HUES48 (cell line): ENCODE measurements around the gene JAM2.

Source experiments
- H3K27ac ChIP-seq: one replicate; pipeline ENCODE4 v1.7.0; 2013; ENCODE audit warnings: low read depth, low read length, inconsistent platforms
- H3K27me3 ChIP-seq: 2 replicates; pipeline ENCODE4 v1.6.1; 2013; ENCODE audit warnings: mild to moderate bottlenecking, low read length; ENCODE audit not compliant: control insufficient read depth, insufficient read depth
- H3K36me3 ChIP-seq: 2 replicates; pipeline ENCODE4 v1.6.1; 2013; ENCODE audit warnings: low read length; ENCODE audit not compliant: control insufficient read depth, insufficient read depth
- H3K4me1 ChIP-seq: 2 replicates; pipeline ENCODE4 v1.6.1; 2013; ENCODE audit warnings: mild to moderate bottlenecking, low read length; ENCODE audit not compliant: control insufficient read depth, insufficient read depth
- H3K4me3 ChIP-seq: 2 replicates; pipeline ENCODE4 v1.5.1; 2013; ENCODE audit warnings: mild to moderate bottlenecking, low read depth, low read length
- H3K9ac ChIP-seq: 2 replicates; pipeline ENCODE4 v1.6.1; 2013; ENCODE audit warnings: mild to moderate bottlenecking, low read depth, low read length, moderate library complexity
- H3K9me3 ChIP-seq: 2 replicates; pipeline ENCODE4 v1.6.1; 2013; ENCODE audit warnings: low read length; ENCODE audit not compliant: control insufficient read depth, insufficient read depth

JAM2 gene

GRCh38 chr21:25744854-25745253 is 105.8 kb downstream of the JAM2 start:
- no peak overlapping the region for H3K4me3 ChIP-seq
- no peaks in the 10 kb centered on the region for H3K27me3 ChIP-seq
- no peak overlapping the region for H3K9ac ChIP-seq
- H3K4me1 ChIP-seq: no peaks in the 10 kb centered on the region
- H3K27ac ChIP-seq: no peak overlapping the region
- H3K9me3 ChIP-seq: no peaks in the 10 kb centered on the region
- H3K36me3 ChIP-seq: peaks cover 55% of the 10 kb centered on the region

GRCh38 chr21:25750085-25750484 is 111.0 kb downstream of the JAM2 start:
- H3K36me3 ChIP-seq: peaks cover 78% of the 10 kb centered on the region
- no peak overlapping the region for H3K27ac ChIP-seq
- no peaks in the 10 kb centered on the region for H3K4me1 ChIP-seq
- H3K9ac ChIP-seq: no peak overlapping the region
- no peak overlapping the region for H3K4me3 ChIP-seq
- H3K9me3 ChIP-seq: no peaks in the 10 kb centered on the region
- no peaks in the 10 kb centered on the region for H3K27me3 ChIP-seq

- H3K27ac ChIP-seq: no peak overlapping the region
- no peaks in the 10 kb centered on the region for H3K27me3 ChIP-seq
- H3K9me3 ChIP-seq: no peaks in the 10 kb centered on the region
- peaks cover 76% of the 10 kb centered on the region for H3K36me3 ChIP-seq
- no peaks in the 10 kb centered on the region for H3K4me1 ChIP-seq
- H3K9ac ChIP-seq: no peak overlapping the region
- no peak overlapping the region for H3K4me3 ChIP-seq
Measured at GRCh38 chr21:25752416-25752815, 113.4 kb downstream of the JAM2 start.

GRCh38 chr21:25756190-25756932 is 117.3 kb downstream of the JAM2 start:
- Histone ChIP-seq H3K9me3 (no peaks in the 10 kb centered on the region), H3K4me3 (no peak overlapping the region), H3K27me3 (no peaks in the 10 kb centered on the region), H3K36me3 (peaks cover 88% of the 10 kb centered on the region), H3K4me1 (no peaks in the 10 kb centered on the region), H3K27ac (no peak overlapping the region), H3K9ac (no peak overlapping the region)

- Histone ChIP-seq H3K9ac (no peak overlapping the region), H3K4me3 (no peak overlapping the region), H3K36me3 (peaks cover 89% of the 10 kb centered on the region), H3K9me3 (no peaks in the 10 kb centered on the region), H3K4me1 (no peaks in the 10 kb centered on the region), H3K27me3 (no peaks in the 10 kb centered on the region), H3K27ac (no peak overlapping the region)
Measured at GRCh38 chr21:25757531-25757930, 118.5 kb downstream of the JAM2 start.

GRCh38 chr21:25759573-25759972 is 120.5 kb downstream of the JAM2 start:
- Histone ChIP-seq H3K4me1 (no peaks in the 10 kb centered on the region), H3K27me3 (no peaks in the 10 kb centered on the region), H3K36me3 (peaks cover 89% of the 10 kb centered on the region), H3K4me3 (no peak overlapping the region), H3K9me3 (no peaks in the 10 kb centered on the region), H3K27ac (no peak overlapping the region), H3K9ac (no peak overlapping the region)

- no peaks in the 10 kb centered on the region for H3K4me1 ChIP-seq
- H3K9me3 ChIP-seq: no peaks in the 10 kb centered on the region
- no peaks in the 10 kb centered on the region for H3K27me3 ChIP-seq
- H3K27ac ChIP-seq: no peak overlapping the region
- H3K36me3 ChIP-seq: peaks cover 93% of the 10 kb centered on the region
- no peak overlapping the region for H3K9ac ChIP-seq
- H3K4me3 ChIP-seq: no peak overlapping the region
Measured at GRCh38 chr21:25760061-25760460, 121.0 kb downstream of the JAM2 start.

GRCh38 chr21:25760677-25761076 is 121.6 kb downstream of the JAM2 start:
- H3K4me3 ChIP-seq: no peak overlapping the region
- no peak overlapping the region for H3K9ac ChIP-seq
- peaks cover 94% of the 10 kb centered on the region for H3K36me3 ChIP-seq
- H3K4me1 ChIP-seq: no peaks in the 10 kb centered on the region
- no peaks in the 10 kb centered on the region for H3K9me3 ChIP-seq
- H3K27me3 ChIP-seq: no peaks in the 10 kb centered on the region
- no peak overlapping the region for H3K27ac ChIP-seq

- H3K4me1 ChIP-seq: no peaks in the 10 kb centered on the region
- no peak overlapping the region for H3K27ac ChIP-seq
- peaks cover 80% of the 10 kb centered on the region for H3K36me3 ChIP-seq
- H3K27me3 ChIP-seq: no peaks in the 10 kb centered on the region
- H3K9ac ChIP-seq: no peak overlapping the region
- no peaks in the 10 kb centered on the region for H3K9me3 ChIP-seq
- H3K4me3 ChIP-seq: no peak overlapping the region
Measured at GRCh38 chr21:25764065-25764464, 125.0 kb downstream of the JAM2 start.
